Nephron (organoid): Measurements from ENCODE around the gene CLUH.

Source experiments
- H3K27ac Mint-ChIP-seq, 3 experiments: 2 replicates each; pipeline ENCODE4 v1.8.0; 2020; ENCODE audit warnings: mixed read lengths in 3 of 3, mild to moderate bottlenecking in 2 of 3, moderate library complexity in 1 of 3
- H3K27me3 Mint-ChIP-seq: 2 replicates; pipeline ENCODE4 v1.8.0; 2021; ENCODE audit warnings: low read depth, mild to moderate bottlenecking, moderate library complexity, mixed read lengths
- H3K36me3 Mint-ChIP-seq: 2 replicates; pipeline ENCODE4 v1.8.0; 2020; ENCODE audit warnings: low read depth, mixed read lengths
- H3K4me1 Mint-ChIP-seq: 2 replicates; pipeline ENCODE4 v1.8.0; 2020; ENCODE audit warnings: mixed read lengths
- H3K4me3 Mint-ChIP-seq, 3 experiments: 2 replicates each; pipeline ENCODE4 v1.8.0; 2020; ENCODE audit warnings: mild to moderate bottlenecking in 3 of 3, mixed read lengths in 3 of 3, moderate library complexity in 2 of 3
- H3K9me3 Mint-ChIP-seq: 2 replicates; pipeline ENCODE4 v1.8.0; 2020; ENCODE audit warnings: mixed read lengths
- CTCF ChIP-seq, 3 experiments: fragments of 200-600 bp; sonication (generic); IDR thresholded peaks; one replicate each; pipeline ENCODE4 v1.5.0; 2021; ENCODE audit warnings: antibody characterized with exemption in 3 of 3; ENCODE audit not compliant: unreplicated experiment in 3 of 3

The CLUH gene

DNA sequence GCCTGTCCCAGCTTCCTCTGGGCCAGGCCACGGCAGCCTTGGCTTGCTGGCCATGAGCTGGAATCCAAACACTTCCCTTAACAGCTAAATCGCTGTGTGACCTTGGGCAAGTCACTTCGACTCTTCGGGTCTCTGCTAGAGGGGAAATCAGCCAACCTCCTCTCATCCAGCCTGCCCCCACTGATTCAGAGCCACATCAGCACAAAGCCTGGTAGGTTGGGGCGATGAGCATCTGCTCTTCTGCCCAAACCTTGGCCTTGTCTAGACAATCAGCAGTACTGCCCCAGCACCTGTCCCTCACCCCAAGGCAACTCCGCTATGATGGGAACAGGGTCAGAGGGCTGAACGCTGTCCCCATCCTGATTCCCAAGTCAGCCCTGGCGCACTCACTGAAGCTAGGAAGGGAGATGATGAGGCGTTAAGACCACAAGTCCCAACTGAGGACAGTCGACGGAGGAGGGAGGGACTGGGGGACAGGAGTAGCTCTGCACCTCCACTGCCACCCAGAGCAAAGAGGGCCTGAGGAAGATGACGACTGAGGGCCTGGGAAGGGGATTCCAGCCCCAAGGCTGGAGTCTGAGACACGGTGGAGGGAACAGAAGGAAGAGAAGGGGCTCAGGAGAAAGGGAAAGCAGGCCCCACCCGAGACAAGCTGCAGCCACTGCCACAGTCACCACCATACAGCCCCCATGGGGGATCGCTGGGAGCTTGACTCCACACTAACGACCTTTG lies 1.3 kb downstream of the CLUH start:
- no peaks in the 10 kb centered on the region for H3K9me3 Mint-ChIP-seq
- H3K27me3 Mint-ChIP-seq: no peaks in the 10 kb centered on the region
- TF ChIP-seq CTCF (IDR thresholded peaks at IDR 0.05; ENCODE audit: unreplicated experiment in 3 of 3): no peak
- H3K4me1 Mint-ChIP-seq: peaks cover 40% of the 10 kb centered on the region
- no peaks in the 10 kb centered on the region for H3K36me3 Mint-ChIP-seq
- peak overlapping the region; percentile 90 to 95 (median 93) for H3K4me3 Mint-ChIP-seq
- peak overlapping the region; percentile 50 to 95 (median 93) for H3K27ac Mint-ChIP-seq

DNA sequence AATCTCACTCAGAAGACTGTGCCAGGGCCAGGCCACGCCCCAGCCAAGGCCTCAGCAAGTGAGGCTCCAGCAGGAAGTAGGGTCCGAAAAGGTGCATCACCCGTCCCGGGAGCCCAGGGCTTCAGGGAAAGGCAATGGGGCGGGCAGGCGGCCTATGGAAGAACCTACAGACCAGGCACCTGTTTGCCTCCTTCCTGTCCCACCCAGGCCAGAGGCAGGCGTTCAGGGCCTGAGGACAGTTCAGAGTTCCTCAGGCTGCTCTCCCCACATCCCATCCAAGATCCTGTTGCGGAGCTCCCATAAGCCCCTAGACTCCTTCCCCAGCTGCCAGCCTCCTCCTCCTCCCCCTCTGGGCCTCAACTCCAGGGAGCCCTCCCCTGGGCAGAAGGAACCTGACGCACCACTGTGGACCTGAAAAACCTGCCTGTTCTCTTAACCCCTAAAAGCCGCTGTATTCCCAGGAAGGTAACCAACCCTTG lies 2.3 kb downstream of the CLUH start:
- Mint-ChIP-seq H3K4me1 (peaks cover 40% of the 10 kb centered on the region), H3K36me3 (no peaks in the 10 kb centered on the region), H3K4me3 (peak overlapping the region; percentile 90 to 95 (median 93)), H3K9me3 (no peaks in the 10 kb centered on the region), H3K27me3 (no peaks in the 10 kb centered on the region), H3K27ac (peak overlapping the region; percentile 50 to 95 (median 55))
- no peak for TF ChIP-seq CTCF (IDR thresholded peaks at IDR 0.05; ENCODE audit: unreplicated experiment in 3 of 3)

- Mint-ChIP-seq H3K9me3 (no peaks in the 10 kb centered on the region), H3K27me3 (no peaks in the 10 kb centered on the region)
- TF ChIP-seq CTCF (IDR thresholded peaks at IDR 0.05; ENCODE audit: unreplicated experiment in 3 of 3): no peak
Observed at GRCh38 chr17:2708585-2709182, 2.9 kb downstream of the CLUH start.

DNA sequence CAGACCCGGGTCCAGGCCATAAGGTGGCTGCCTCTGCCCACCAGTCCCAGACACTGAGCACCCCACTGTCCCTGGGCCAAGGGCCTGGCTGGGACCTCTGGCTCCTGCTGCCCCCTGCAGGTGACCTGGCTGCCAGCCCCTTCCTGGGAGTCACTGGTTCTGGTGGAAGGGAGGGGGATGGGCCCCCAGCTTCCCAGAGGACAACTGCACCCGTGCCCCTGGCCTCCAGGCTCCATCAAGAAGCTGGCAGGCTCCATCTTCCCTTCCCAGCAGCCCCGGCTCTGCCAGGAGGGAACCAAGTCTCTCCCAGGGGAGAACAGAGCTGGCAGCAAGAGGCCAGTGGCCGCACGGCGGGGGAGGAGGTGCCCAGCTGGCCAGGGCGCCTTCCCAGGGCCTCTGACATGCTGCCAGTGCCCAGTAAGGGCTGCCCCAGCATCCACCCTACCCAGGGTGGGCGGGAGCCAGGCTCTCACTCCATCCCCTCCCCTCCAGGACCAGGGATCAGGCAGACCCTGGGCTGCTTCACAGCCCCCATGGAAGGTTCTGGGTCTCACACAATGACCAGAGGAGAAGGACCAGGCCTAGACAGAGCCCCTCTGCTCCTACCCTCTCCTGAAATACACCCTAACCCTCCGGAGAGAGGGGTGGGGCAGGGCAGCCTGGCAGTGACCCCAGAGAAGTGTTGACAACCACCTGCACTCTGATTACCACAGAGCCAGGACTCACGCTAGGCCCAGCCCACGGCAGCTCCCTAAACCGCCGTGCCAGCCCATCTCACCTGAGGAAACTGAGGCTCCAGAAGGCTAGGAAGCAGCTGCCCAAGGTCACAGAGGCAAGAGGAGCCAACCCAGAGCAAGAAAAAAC lies 3.6 kb downstream of the CLUH start:
- peak in 1 of 3 experiments; percentile 31 for TF ChIP-seq CTCF (IDR thresholded peaks at IDR 0.05; ENCODE audit: unreplicated experiment in 3 of 3)
- no peaks in the 10 kb centered on the region for H3K36me3 Mint-ChIP-seq
- H3K4me1 Mint-ChIP-seq: peaks cover 36% of the 10 kb centered on the region
- no peak overlapping the region for H3K27ac Mint-ChIP-seq
- H3K4me3 Mint-ChIP-seq: peak overlapping the region; percentile 58 to 73 (median 68)
- no peaks in the 10 kb centered on the region for H3K27me3 Mint-ChIP-seq
- H3K9me3 Mint-ChIP-seq: no peaks in the 10 kb centered on the region

More at GRCh38 chr17:2708585-2709182, 2.9 kb downstream of the CLUH start:
- Mint-ChIP-seq H3K4me3 (peak overlapping the region; percentile 58 to 95 (median 93)), H3K27ac (no peak overlapping the region), H3K36me3 (no peaks in the 10 kb centered on the region), H3K4me1 (peaks cover 38% of the 10 kb centered on the region)

GRCh38 chr17:2706911-2707510 lies 4.6 kb downstream of the CLUH start:
- no peaks in the 10 kb centered on the region for H3K27me3 Mint-ChIP-seq
- peak overlapping the region in 1 of 3 experiments; percentile 2 for H3K4me3 Mint-ChIP-seq
- H3K36me3 Mint-ChIP-seq: peaks cover 4% of the 10 kb centered on the region
- H3K27ac Mint-ChIP-seq: no peak overlapping the region
- no peaks in the 10 kb centered on the region for H3K9me3 Mint-ChIP-seq
- no peak for TF ChIP-seq CTCF (IDR thresholded peaks at IDR 0.05; ENCODE audit: unreplicated experiment in 3 of 3)
- peaks cover 28% of the 10 kb centered on the region for H3K4me1 Mint-ChIP-seq
